HG03342 (cell line): ENCODE results near the gene OR10H1.
"Not testable (repeated sequence)": the region's sequence is repeated elsewhere in the genome, so short reads cannot be mapped to it uniquely, and the experiment has no call there.

Experiments
- ATAC-seq: cut with Tn5 transposase; IDR thresholded peaks from one replicate; pipeline ENCODE4 v1.9.1; 2021; ENCODE audit warnings: mild to moderate bottlenecking, moderate library complexity; ENCODE audit not compliant: unreplicated experiment

OR10H1 gene

GRCh38 chr19:15829306-15829698, 13.8 kb upstream of the OR10H1 start:
- no peak for ATAC-seq

- not testable (repeated sequence) for ATAC-seq
These were observed 13.3 kb upstream of the OR10H1 start for GRCh38 chr19:15828611-15829305.

- no peak for ATAC-seq
These were observed 12.7 kb upstream of the OR10H1 start for GRCh38 chr19:15828121-15828610.

- ATAC-seq: no peak
These were observed 10.3 kb upstream of the OR10H1 start for GRCh38 chr19:15825753-15826152.

- no peak for ATAC-seq
These were observed 5.2 kb upstream of the OR10H1 start for GRCh38 chr19:15820646-15821045.

- no peak for ATAC-seq
These were observed 1.5 kb downstream of the OR10H1 start for GRCh38 chr19:15813916-15814315.

GRCh38 chr19:15812060-15812722, 3.3 kb downstream of the OR10H1 start:
- ATAC-seq: no peak

GRCh38 chr19:15811476-15811875, 4.0 kb downstream of the OR10H1 start:
- no peak for ATAC-seq

GRCh38 chr19:15810335-15810734, 5.1 kb downstream of the OR10H1 start:
- no peak for ATAC-seq

GRCh38 chr19:15794279-15794678, 21.2 kb downstream of the OR10H1 start:
- ATAC-seq: not testable (repeated sequence)

GRCh38 chr19:15790096-15790495, 25.4 kb downstream of the OR10H1 start:
- ATAC-seq: no peak

- ATAC-seq: no peak
These were observed 26.7 kb downstream of the OR10H1 start for GRCh38 chr19:15788594-15789270.

GRCh38 chr19:15787611-15788155, 27.8 kb downstream of the OR10H1 start, which contains the start of gene OR10H5:
OR10H5 (plus strand) TSS chr19:15787661; CDS start chr19:15794049, 6,388 bp downstream.
- ATAC-seq: no peak

GRCh38 chr19:15782896-15783295, 32.6 kb downstream of the OR10H1 start:
- ATAC-seq: not testable (repeated sequence)

GRCh38 chr19:15782211-15782610, 33.3 kb downstream of the OR10H1 start:
- ATAC-seq: no peak

GRCh38 chr19:15781661-15782060, 33.8 kb downstream of the OR10H1 start:
- ATAC-seq: no peak

- no peak for ATAC-seq
These were observed 34.6 kb downstream of the OR10H1 start for GRCh38 chr19:15780610-15781418.

- ATAC-seq: no peak
These were observed 35.5 kb downstream of the OR10H1 start for GRCh38 chr19:15779756-15780476.

- no peak for ATAC-seq
These were observed 38.2 kb downstream of the OR10H1 start for GRCh38 chr19:15776991-15777970.
